ENCODE measurements around the gene NAA25. TPM values are rescaled to one million over a fixed set of nuclear protein-coding genes. Genes with fewer than 3 reads are reported as not detected.

Gene NAA25
- total RNA-seq, 4 donors from 2014 or later: 13.9 to 30.8 (median 23.0) TPM

GRCh38 chr12:111976860-111977259 is 131.7 kb downstream of the NAA25 start:
- intact Hi-C loops (cut with DNase I; ENCODE audit: low total_unique reads): no loop called here
- TF ChIP-seq POLR2A (IDR thresholded peaks at IDR 0.05) (no peak), CTCF (IDR thresholded peaks at IDR 0.05) (no peak)
- H3K4me3 ChIP-seq (ENCODE audit: low read depth, poor library complexity, severe bottlenecking): no peak overlapping the region

More at GRCh38 chr12:111976860-111977259, 131.7 kb downstream of the NAA25 start:
- DNase-seq (ENCODE audit: low spot score in 2 of 2): no peak

Small RNAs within 50 kb of the gene (microRNA-seq; reads per million reads assigned to microRNA genes)
- 0 reads per million in 2 donors for gene MIR3657 (ENCODE audit: borderline number of aligned reads in 1 of 2, borderline replicate concordance in 2 of 2)

Other genes with a start within 250 kb of the NAA25 start
- gene TMEM116, start 95.6 kb downstream of the NAA25 start, total RNA-seq: 10 to 100 TPM in 3 of 4 donors, 1 to 10 TPM in 1; 8.1 to 19.9 (median 13.7) TPM
- gene ERP29, start 95.4 kb downstream of the NAA25 start, total RNA-seq: 10 to 100 TPM; 72.7 to 88.7 (median 82.8) TPM
- 10 to 100 TPM; 46.3 to 82.9 (median 67.4) TPM for gene TRAFD1, start 16.8 kb upstream of the NAA25 start, total RNA-seq

Data from lower leg skin (tissue), 4 donors.